Mesothelial cell of epicardium (in vitro differentiated cells): ENCODE measurements around the gene AGMO. TPM values are rescaled to one million over a fixed set of nuclear protein-coding genes. Genes with fewer than 3 reads are reported as not detected.

Experiments
- DNase-seq, 2 experiments: peaks; one replicate each; pipeline ENCODE4 v3.0.0; 2021; ENCODE audit warnings: low spot score in 2 of 2; ENCODE audit not compliant: unreplicated experiment in 2 of 2
- H3K27ac Mint-ChIP-seq: 2 replicates; pipeline ENCODE4 v1.8.0; 2021; ENCODE audit warnings: mixed read lengths
- H3K27me3 Mint-ChIP-seq: 2 replicates; pipeline ENCODE4 v1.8.0; 2021; ENCODE audit warnings: low read depth, mixed read lengths
- H3K36me3 Mint-ChIP-seq: 2 replicates; pipeline ENCODE4 v1.8.0; 2021; ENCODE audit warnings: mixed read lengths
- H3K4me1 Mint-ChIP-seq: 2 replicates; pipeline ENCODE4 v1.8.0; 2021; ENCODE audit warnings: mixed read lengths
- H3K4me3 Mint-ChIP-seq: 2 replicates; pipeline ENCODE4 v1.8.0; 2021; ENCODE audit warnings: mild to moderate bottlenecking, moderate library complexity, mixed read lengths
- H3K9me3 Mint-ChIP-seq: 2 replicates; pipeline ENCODE4 v1.8.0; 2021; ENCODE audit warnings: mixed read lengths
- CTCF ChIP-seq: fragments of 200-600 bp; sonication (generic); IDR thresholded peaks from one replicate; pipeline ENCODE4 v1.5.0; 2021; ENCODE audit warnings: antibody characterized with exemption; ENCODE audit not compliant: unreplicated experiment
- total RNA-seq: library from RNA; stranded (reverse); gene quantifications from 3 replicates; pipeline ENCODE4 v1.2.1, GENCODE V29; 2021

AGMO gene
- total RNA-seq, 1 donor from 2014 or later = 1.0 TPM

DNA sequence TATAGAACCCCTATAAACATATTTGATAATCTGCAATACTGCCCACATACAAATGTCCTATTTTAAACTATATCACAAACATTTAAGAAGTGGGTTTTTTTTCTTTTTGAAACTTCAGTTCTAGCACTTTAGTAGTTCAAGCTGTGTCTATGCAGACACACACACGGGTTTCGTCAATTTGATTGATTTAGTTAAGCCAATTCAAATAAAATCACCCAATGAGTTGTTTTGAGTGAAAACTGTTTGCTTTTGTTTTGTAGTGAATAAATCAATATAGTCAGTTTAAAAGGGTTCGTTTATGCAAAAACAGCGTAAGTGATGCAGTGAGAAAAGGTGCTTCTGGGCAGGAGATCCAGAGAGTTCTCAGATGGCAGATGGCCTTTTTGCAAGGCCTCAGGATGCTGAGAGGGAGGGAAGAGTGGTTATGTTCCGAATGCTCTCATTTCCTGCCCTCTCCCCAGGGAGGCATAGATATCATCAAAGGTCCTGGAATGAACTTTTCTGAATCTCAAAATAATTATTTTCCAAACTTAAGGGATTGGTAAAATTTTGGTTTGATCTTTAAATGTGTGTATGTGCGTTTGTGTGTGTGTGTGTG is 102.7 kb downstream of the AGMO start:
- H3K4me1 Mint-ChIP-seq = peaks cover 4% of the 10 kb centered on the region
- H3K36me3 Mint-ChIP-seq = no peaks in the 10 kb centered on the region
- no peak for DNase-seq
- H3K27me3 Mint-ChIP-seq = no peaks in the 10 kb centered on the region
- no peak overlapping the region for H3K4me3 Mint-ChIP-seq
- no peaks in the 10 kb centered on the region for H3K9me3 Mint-ChIP-seq
- no peak overlapping the region for H3K27ac Mint-ChIP-seq
- no peak for TF ChIP-seq CTCF

DNA sequence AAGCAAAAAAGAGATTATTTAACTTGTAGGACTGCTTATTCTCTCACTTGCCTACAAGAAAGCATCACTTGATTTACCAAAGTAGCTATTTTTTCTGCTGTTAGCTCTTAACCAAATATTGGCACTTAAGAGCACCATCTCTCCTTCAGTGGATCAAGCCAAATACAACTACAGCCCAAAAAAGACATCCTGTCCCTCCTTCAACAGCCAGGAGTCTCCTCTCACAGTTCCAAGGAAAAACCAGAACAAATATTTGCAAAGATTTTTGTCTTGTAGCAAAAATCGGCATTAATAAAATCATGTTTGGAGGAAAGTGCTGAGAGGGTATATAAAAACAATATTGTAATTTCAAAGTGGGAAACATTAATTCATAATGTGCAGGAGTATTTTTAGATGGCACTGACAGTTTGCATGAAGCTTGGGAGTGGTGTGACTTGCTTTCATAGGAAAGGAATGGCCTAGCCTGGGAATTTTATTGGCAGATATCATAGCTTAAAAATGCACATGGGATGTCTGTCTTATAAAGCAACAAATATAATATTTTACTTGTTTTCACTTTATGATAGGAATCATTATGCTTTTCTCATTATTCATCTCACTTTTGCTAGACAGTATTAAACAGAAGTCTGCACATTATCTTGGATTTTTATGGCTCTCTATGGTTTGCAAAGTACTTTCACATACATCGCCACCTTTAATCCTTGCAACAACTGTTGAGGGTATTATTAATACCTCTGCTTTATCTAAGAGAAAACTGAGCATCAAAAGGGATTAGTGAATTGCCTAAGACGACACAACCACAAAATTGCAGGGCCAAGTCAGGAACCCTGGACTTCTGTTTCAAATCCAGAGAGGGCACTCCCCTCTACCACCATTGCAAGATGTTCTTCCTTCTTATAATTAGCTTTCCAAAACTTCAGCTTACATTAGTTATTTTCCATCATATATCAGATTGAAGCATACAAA is 103.5 kb downstream of the AGMO start:
- peaks cover 4% of the 10 kb centered on the region for H3K4me1 Mint-ChIP-seq
- no peak overlapping the region for H3K27ac Mint-ChIP-seq
- no peak for TF ChIP-seq CTCF
- no peak for DNase-seq
- no peaks in the 10 kb centered on the region for H3K9me3 Mint-ChIP-seq
- H3K4me3 Mint-ChIP-seq = no peak overlapping the region
- no peaks in the 10 kb centered on the region for H3K27me3 Mint-ChIP-seq
- H3K36me3 Mint-ChIP-seq = no peaks in the 10 kb centered on the region

DNA sequence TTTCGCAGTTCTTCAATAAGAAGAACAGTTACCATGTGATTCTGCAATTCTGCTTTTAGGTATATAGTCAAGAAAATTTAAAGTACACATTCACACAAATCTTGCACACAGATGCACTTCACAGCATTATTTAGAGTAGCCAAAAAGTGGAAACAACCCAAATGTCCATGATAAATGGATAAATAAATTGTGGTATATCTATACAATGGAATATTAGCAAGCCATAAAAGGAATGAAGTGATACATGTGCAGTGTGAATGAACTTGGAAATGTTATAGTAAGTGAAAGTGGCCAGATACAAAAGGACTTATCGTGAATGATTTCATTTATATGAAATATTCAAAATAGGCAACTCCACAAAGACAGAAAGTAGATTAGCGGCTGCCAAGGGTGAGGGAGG is 109.1 kb downstream of the AGMO start:
- DNase-seq = no peak
- Mint-ChIP-seq H3K27ac (no peak overlapping the region), H3K27me3 (no peaks in the 10 kb centered on the region), H3K4me1 (no peaks in the 10 kb centered on the region), H3K4me3 (no peak overlapping the region), H3K9me3 (peaks cover 11% of the 10 kb centered on the region), H3K36me3 (no peaks in the 10 kb centered on the region)
- TF ChIP-seq CTCF = no peak

GRCh38 chr7:15446722-15447121 is 115.1 kb downstream of the AGMO start:
- Mint-ChIP-seq H3K27me3 (no peaks in the 10 kb centered on the region), H3K4me3 (no peak overlapping the region)

GRCh38 chr7:15446280-15446679 is 115.5 kb downstream of the AGMO start:
- Mint-ChIP-seq H3K36me3 (no peaks in the 10 kb centered on the region), H3K9me3 (no peaks in the 10 kb centered on the region), H3K4me1 (peaks cover 2% of the 10 kb centered on the region), H3K4me3 (no peak overlapping the region), H3K27me3 (no peaks in the 10 kb centered on the region), H3K27ac (no peak overlapping the region)
- DNase-seq = no peak
- no peak for TF ChIP-seq CTCF

More at GRCh38 chr7:15446722-15447121, 115.1 kb downstream of the AGMO start:
- H3K27ac Mint-ChIP-seq = no peak overlapping the region
- no peaks in the 10 kb centered on the region for H3K36me3 Mint-ChIP-seq
- no peak for TF ChIP-seq CTCF
- peaks cover 2% of the 10 kb centered on the region for H3K4me1 Mint-ChIP-seq
- H3K9me3 Mint-ChIP-seq = peaks cover 3% of the 10 kb centered on the region
- no peak for DNase-seq
